ENCODE measurements around the gene ZNF418.

Gene ZNF418

GRCh38 chr19:57934820-57935665 is at the start of gene ZNF418:
TSS of gene ZNF418 (minus strand) at chr19:57935402. CDS start at chr19:57933822, 1,580 bp downstream.
- DNase-seq (ENCODE audit: low read depth, low spot score) = peak; percentile 88

- DNase-seq (ENCODE audit: low read depth, low spot score) = no peak
Observed at GRCh38 chr19:57978586-57979289, 43.5 kb upstream of the ZNF418 start.

GRCh38 chr19:57974434-57974833 is 39.2 kb upstream of the ZNF418 start, which contains the start of gene C19orf18:
TSS of gene C19orf18 (minus strand) at chr19:57974534. CDS start at chr19:57974432, 102 bp downstream.
- no peak for DNase-seq (ENCODE audit: low read depth, low spot score)

- no peak for DNase-seq (ENCODE audit: low read depth, low spot score)
Observed at GRCh38 chr19:57964761-57965160, 29.6 kb upstream of the ZNF418 start.

GRCh38 chr19:57961785-57962184 is 26.6 kb upstream of the ZNF418 start:
- no peak for DNase-seq (ENCODE audit: low read depth, low spot score)

- no peak for DNase-seq (ENCODE audit: low read depth, low spot score)
Observed at GRCh38 chr19:57954996-57955395, 19.8 kb upstream of the ZNF418 start.

GRCh38 chr19:57949702-57950101 is 14.5 kb upstream of the ZNF418 start:
- no peak for DNase-seq (ENCODE audit: low read depth, low spot score)

GRCh38 chr19:57949296-57949695 is 14.1 kb upstream of the ZNF418 start:
- no peak for DNase-seq (ENCODE audit: low read depth, low spot score)

- peak; percentile 98 for DNase-seq (ENCODE audit: low read depth, low spot score)
Observed at GRCh38 chr19:57947419-57948134, 12.4 kb upstream of the ZNF418 start, which contains the start of gene ZNF256. TSS of gene ZNF256 (minus strand) at chr19:57947706. CDS start at chr19:57947474, 232 bp downstream.

GRCh38 chr19:57947088-57947418 is 11.9 kb upstream of the ZNF418 start:
- DNase-seq (ENCODE audit: low read depth, low spot score) = no peak

GRCh38 chr19:57946316-57946715 is 11.1 kb upstream of the ZNF418 start:
- no peak for DNase-seq (ENCODE audit: low read depth, low spot score)

GRCh38 chr19:57941593-57941992 is 6.4 kb upstream of the ZNF418 start:
- DNase-seq (ENCODE audit: low read depth, low spot score) = no peak

- DNase-seq (ENCODE audit: low read depth, low spot score) = no peak
Observed at GRCh38 chr19:57935731-57936130, 529 bp upstream of the ZNF418 start.

- no peak for DNase-seq (ENCODE audit: low read depth, low spot score)
Observed at GRCh38 chr19:57927587-57927986, 7.6 kb downstream of the ZNF418 start.

- peak; percentile 99 for DNase-seq (ENCODE audit: low read depth, low spot score)
Observed at GRCh38 chr19:57916168-57916995, 18.8 kb downstream of the ZNF418 start, which contains the start of gene ZNF417. TSS of gene ZNF417 (minus strand) at chr19:57916592. CDS start at chr19:57916411, 181 bp downstream.

- DNase-seq (ENCODE audit: low read depth, low spot score) = no peak
Observed at GRCh38 chr19:57914531-57914930, 20.7 kb downstream of the ZNF418 start.

GRCh38 chr19:57907394-57907793 is 27.8 kb downstream of the ZNF418 start:
- no peak for DNase-seq (ENCODE audit: low read depth, low spot score)

GRCh38 chr19:57905258-57905657 is 29.9 kb downstream of the ZNF418 start:
- DNase-seq (ENCODE audit: low read depth, low spot score) = no peak

GRCh38 chr19:57903618-57904184 is 31.5 kb downstream of the ZNF418 start:
- DNase-seq (ENCODE audit: low read depth, low spot score) = no peak

GRCh38 chr19:57900311-57900710 is 34.9 kb downstream of the ZNF418 start:
- DNase-seq (ENCODE audit: low read depth, low spot score) = peak; percentile 7

GRCh38 chr19:57890706-57891105 is 44.5 kb downstream of the ZNF418 start:
- peak; percentile 44 for DNase-seq (ENCODE audit: low read depth, low spot score)

Measured in ELF-1 (cell line).